K562 (cell line): ENCODE data around the gene ADGRB2. TPM values are rescaled to one million over a fixed set of nuclear protein-coding genes. Genes with fewer than 3 reads are reported as not detected.

Experiments
- microRNA-seq: library from miRNA; unstranded; fragments of <30 nt; microRNA quantifications from one replicate; pipeline ENCODE4, GENCODE V29; 2018; ENCODE audit warnings: borderline microRNAs expressed
- polyA plus RNA-seq, 8 experiments: library from polyadenylated mRNA; depleted of rRNA in 4 of 8; stranded (reverse) in 5 of 8; unstranded in 3 of 8; fragments of >200 nt; fragmentation: Nextera tagmentation in 2 of 8; fragmentation: Illumina TruSeq in 1 of 8; extraction: Ambion mirVana in 2 of 8; extraction: Trizol in 1 of 8; gene quantifications; 2 replicates each; pipeline versions ENCODE4 v1.2.1 to v1.2.3, GENCODE V29; 2011 to 2014; ENCODE audit warnings: inconsistent platforms in 1 of 8, missing spikeins in 1 of 8
- small RNA-seq: library from RNA; depleted of rRNA; stranded (forward); fragments of <200 nt; gene quantifications from one replicate; pipeline ENCODE3, GENCODE V24; 2014
- total RNA-seq, 7 experiments: library from RNA; depleted of rRNA in 6 of 7; stranded (reverse); fragments of >200 nt in 6 of 7; fragmentation: Illumina TruSeq in 2 of 7; extraction: Trizol in 2 of 7; gene quantifications; 2 replicates each; pipeline versions ENCODE4 v1.2.1 to v1.2.3, GENCODE V29; 2011 to 2021; ENCODE audit warnings: low replicate concordance in 1 of 7

The ADGRB2 gene
- total and polyA plus RNA-seq, 9 of the 15 experiments (the other 6 are each of a cell fraction or from before 2014, with no cell fraction given) = 0.04 to 0.23 (median 0.20) TPM; not detected in 2

Small RNA genes lying within 50 kb of the gene (microRNA-seq; reads per million reads assigned to microRNA genes)
- gene MIR4254 = not detected

Small RNA genes lying within 50 kb of the gene (small RNA-seq; reads per million reads assigned to genes)
- gene MIR4254 = not detected

Other genes starting within 250 kb of the ADGRB2 start
- gene TINAGL1, start 187.8 kb downstream of the ADGRB2 start, total RNA-seq (2014; rRNA removed) = 0.05 and 0.53 TPM in 2 replicates
- 0.07 TPM in 1 of 2 replicates, not detected in the other for gene TINAGL1, start 187.8 kb downstream of the ADGRB2 start, total RNA-seq (2014; rRNA removed; fragmentation: Illumina TruSeq; extraction: Trizol)
- gene TINAGL1, start 187.8 kb downstream of the ADGRB2 start, total RNA-seq (2015; rRNA removed; fragmentation: Illumina TruSeq; extraction: Trizol) = not detected in 2 replicates
- 0.27 and 0.67 TPM in 2 replicates for gene TINAGL1, start 187.8 kb downstream of the ADGRB2 start, total RNA-seq (2021)
- gene TINAGL1, start 187.8 kb downstream of the ADGRB2 start, polyA plus RNA-seq (2011; rRNA removed) = 0.35 and 1.2 TPM in 2 replicates
- gene TINAGL1, start 187.8 kb downstream of the ADGRB2 start, polyA plus RNA-seq (2014; fragmentation: Illumina TruSeq; extraction: Trizol) = 0.14 TPM in 1 of 2 replicates, not detected in the other
- not detected for gene TINAGL1, start 187.8 kb downstream of the ADGRB2 start, polyA plus RNA-seq (2014; fragmentation: Nextera tagmentation; extraction: Ambion mirVana)
- gene TINAGL1, start 187.8 kb downstream of the ADGRB2 start, polyA plus RNA-seq (2014; rRNA removed) = 0.04 and 0.16 TPM in 2 replicates
- not detected in 2 replicates for gene HCRTR1, start 146.7 kb downstream of the ADGRB2 start, total RNA-seq (2014; rRNA removed)
- not detected in 2 replicates for gene HCRTR1, start 146.7 kb downstream of the ADGRB2 start, total RNA-seq (2014; rRNA removed; fragmentation: Illumina TruSeq; extraction: Trizol)
- not detected in 2 replicates for gene HCRTR1, start 146.7 kb downstream of the ADGRB2 start, total RNA-seq (2015; rRNA removed; fragmentation: Illumina TruSeq; extraction: Trizol)
- not detected in 2 replicates for gene HCRTR1, start 146.7 kb downstream of the ADGRB2 start, total RNA-seq (2021)
- gene HCRTR1, start 146.7 kb downstream of the ADGRB2 start, polyA plus RNA-seq (2011; rRNA removed) = not detected in 2 replicates
- not detected in 2 replicates for gene HCRTR1, start 146.7 kb downstream of the ADGRB2 start, polyA plus RNA-seq (2014; fragmentation: Illumina TruSeq; extraction: Trizol)
- not detected for gene HCRTR1, start 146.7 kb downstream of the ADGRB2 start, polyA plus RNA-seq (2014; fragmentation: Nextera tagmentation; extraction: Ambion mirVana)
- not detected in 2 replicates for gene HCRTR1, start 146.7 kb downstream of the ADGRB2 start, polyA plus RNA-seq (2014; rRNA removed)
- 76.6 and 87.6 TPM in 2 replicates for gene PEF1, start 119.5 kb downstream of the ADGRB2 start, total RNA-seq (2014; rRNA removed)
- 39.4 and 46.0 TPM in 2 replicates for gene PEF1, start 119.5 kb downstream of the ADGRB2 start, total RNA-seq (2014; rRNA removed; fragmentation: Illumina TruSeq; extraction: Trizol)
- 48.8 and 49.1 TPM in 2 replicates for gene PEF1, start 119.5 kb downstream of the ADGRB2 start, total RNA-seq (2015; rRNA removed; fragmentation: Illumina TruSeq; extraction: Trizol)
- 61.0 and 61.9 TPM in 2 replicates for gene PEF1, start 119.5 kb downstream of the ADGRB2 start, total RNA-seq (2021)
- gene PEF1, start 119.5 kb downstream of the ADGRB2 start, polyA plus RNA-seq (2011; rRNA removed) = 73.7 and 104 TPM in 2 replicates
- gene PEF1, start 119.5 kb downstream of the ADGRB2 start, polyA plus RNA-seq (2014; fragmentation: Illumina TruSeq; extraction: Trizol) = 95.5 and 97.8 TPM in 2 replicates
- gene PEF1, start 119.5 kb downstream of the ADGRB2 start, polyA plus RNA-seq (2014; fragmentation: Nextera tagmentation; extraction: Ambion mirVana) = 10 to 100 TPM; 26.3 to 33.0 TPM
- 78.2 and 82.5 TPM in 2 replicates for gene PEF1, start 119.5 kb downstream of the ADGRB2 start, polyA plus RNA-seq (2014; rRNA removed)
- 0.04 TPM in 1 of 2 replicates, not detected in the other for gene COL16A1, start 60.3 kb downstream of the ADGRB2 start, total RNA-seq (2014; rRNA removed)
- not detected in 2 replicates for gene COL16A1, start 60.3 kb downstream of the ADGRB2 start, total RNA-seq (2014; rRNA removed; fragmentation: Illumina TruSeq; extraction: Trizol)
- gene COL16A1, start 60.3 kb downstream of the ADGRB2 start, total RNA-seq (2015; rRNA removed; fragmentation: Illumina TruSeq; extraction: Trizol) = 0.08 TPM in 1 of 2 replicates, not detected in the other
- gene COL16A1, start 60.3 kb downstream of the ADGRB2 start, total RNA-seq (2021) = 0.54 and 0.60 TPM in 2 replicates
- gene COL16A1, start 60.3 kb downstream of the ADGRB2 start, polyA plus RNA-seq (2011; rRNA removed) = 0.11 TPM in 1 of 2 replicates, not detected in the other
- gene COL16A1, start 60.3 kb downstream of the ADGRB2 start, polyA plus RNA-seq (2014; fragmentation: Illumina TruSeq; extraction: Trizol) = not detected in 2 replicates
- not detected for gene COL16A1, start 60.3 kb downstream of the ADGRB2 start, polyA plus RNA-seq (2014; fragmentation: Nextera tagmentation; extraction: Ambion mirVana)
- 0.11 TPM in 1 of 2 replicates, not detected in the other for gene COL16A1, start 60.3 kb downstream of the ADGRB2 start, polyA plus RNA-seq (2014; rRNA removed)
- 0.20 and 0.27 TPM in 2 replicates for gene SPOCD1, start 51.7 kb upstream of the ADGRB2 start, total RNA-seq (2014; rRNA removed)
- gene SPOCD1, start 51.7 kb upstream of the ADGRB2 start, total RNA-seq (2014; rRNA removed; fragmentation: Illumina TruSeq; extraction: Trizol) = 0.16 and 0.36 TPM in 2 replicates
- gene SPOCD1, start 51.7 kb upstream of the ADGRB2 start, total RNA-seq (2015; rRNA removed; fragmentation: Illumina TruSeq; extraction: Trizol) = 0.23 and 0.25 TPM in 2 replicates
- gene SPOCD1, start 51.7 kb upstream of the ADGRB2 start, total RNA-seq (2021) = 0.22 and 0.71 TPM in 2 replicates
- gene SPOCD1, start 51.7 kb upstream of the ADGRB2 start, polyA plus RNA-seq (2011; rRNA removed) = 0.39 and 0.63 TPM in 2 replicates
- gene SPOCD1, start 51.7 kb upstream of the ADGRB2 start, polyA plus RNA-seq (2014; fragmentation: Illumina TruSeq; extraction: Trizol) = 0.19 and 0.42 TPM in 2 replicates
- gene SPOCD1, start 51.7 kb upstream of the ADGRB2 start, polyA plus RNA-seq (2014; fragmentation: Nextera tagmentation; extraction: Ambion mirVana) = under 1 TPM in 1 of 2 experiments, not detected in 1; 0.03 TPM
- 0.25 and 0.46 TPM in 2 replicates for gene SPOCD1, start 51.7 kb upstream of the ADGRB2 start, polyA plus RNA-seq (2014; rRNA removed)
- gene PTP4A2, start 174.0 kb upstream of the ADGRB2 start, total RNA-seq (2014; rRNA removed) = 316 and 345 TPM in 2 replicates
- gene PTP4A2, start 174.0 kb upstream of the ADGRB2 start, total RNA-seq (2014; rRNA removed; fragmentation: Illumina TruSeq; extraction: Trizol) = 620 and 713 TPM in 2 replicates
- gene PTP4A2, start 174.0 kb upstream of the ADGRB2 start, total RNA-seq (2015; rRNA removed; fragmentation: Illumina TruSeq; extraction: Trizol) = 585 and 652 TPM in 2 replicates
- 429 and 432 TPM in 2 replicates for gene PTP4A2, start 174.0 kb upstream of the ADGRB2 start, total RNA-seq (2021)
- gene PTP4A2, start 174.0 kb upstream of the ADGRB2 start, polyA plus RNA-seq (2011; rRNA removed) = 785 and 870 TPM in 2 replicates
- gene PTP4A2, start 174.0 kb upstream of the ADGRB2 start, polyA plus RNA-seq (2014; fragmentation: Illumina TruSeq; extraction: Trizol) = 528 and 852 TPM in 2 replicates
- gene PTP4A2, start 174.0 kb upstream of the ADGRB2 start, polyA plus RNA-seq (2014; fragmentation: Nextera tagmentation; extraction: Ambion mirVana) = 100 to 1,000 TPM; 197 to 480 TPM
- 219 and 255 TPM in 2 replicates for gene PTP4A2, start 174.0 kb upstream of the ADGRB2 start, polyA plus RNA-seq (2014; rRNA removed)
- gene KHDRBS1, start 249.5 kb upstream of the ADGRB2 start, total RNA-seq (2014; rRNA removed) = 119 and 120 TPM in 2 replicates
- gene KHDRBS1, start 249.5 kb upstream of the ADGRB2 start, total RNA-seq (2014; rRNA removed; fragmentation: Illumina TruSeq; extraction: Trizol) = 114 and 125 TPM in 2 replicates
- 97.2 and 102 TPM in 2 replicates for gene KHDRBS1, start 249.5 kb upstream of the ADGRB2 start, total RNA-seq (2015; rRNA removed; fragmentation: Illumina TruSeq; extraction: Trizol)
- gene KHDRBS1, start 249.5 kb upstream of the ADGRB2 start, total RNA-seq (2021) = 234 and 257 TPM in 2 replicates
- gene KHDRBS1, start 249.5 kb upstream of the ADGRB2 start, polyA plus RNA-seq (2011; rRNA removed) = 53.7 and 55.5 TPM in 2 replicates
- 199 and 203 TPM in 2 replicates for gene KHDRBS1, start 249.5 kb upstream of the ADGRB2 start, polyA plus RNA-seq (2014; fragmentation: Illumina TruSeq; extraction: Trizol)
- 10 to 100 TPM; 48.4 to 53.2 TPM for gene KHDRBS1, start 249.5 kb upstream of the ADGRB2 start, polyA plus RNA-seq (2014; fragmentation: Nextera tagmentation; extraction: Ambion mirVana)
- gene KHDRBS1, start 249.5 kb upstream of the ADGRB2 start, polyA plus RNA-seq (2014; rRNA removed) = 116 and 140 TPM in 2 replicates